ENCODE data around the gene GPC5. TPM values are rescaled to one million over a fixed set of nuclear protein-coding genes. Genes with fewer than 3 reads are reported as not detected.
A peak's percentile ranks its signal among the peaks of the same experiment; 100 is the strongest.

GPC5 gene
- total RNA-seq, 1 experiment from 2014 or later: 0.15 TPM

DNA sequence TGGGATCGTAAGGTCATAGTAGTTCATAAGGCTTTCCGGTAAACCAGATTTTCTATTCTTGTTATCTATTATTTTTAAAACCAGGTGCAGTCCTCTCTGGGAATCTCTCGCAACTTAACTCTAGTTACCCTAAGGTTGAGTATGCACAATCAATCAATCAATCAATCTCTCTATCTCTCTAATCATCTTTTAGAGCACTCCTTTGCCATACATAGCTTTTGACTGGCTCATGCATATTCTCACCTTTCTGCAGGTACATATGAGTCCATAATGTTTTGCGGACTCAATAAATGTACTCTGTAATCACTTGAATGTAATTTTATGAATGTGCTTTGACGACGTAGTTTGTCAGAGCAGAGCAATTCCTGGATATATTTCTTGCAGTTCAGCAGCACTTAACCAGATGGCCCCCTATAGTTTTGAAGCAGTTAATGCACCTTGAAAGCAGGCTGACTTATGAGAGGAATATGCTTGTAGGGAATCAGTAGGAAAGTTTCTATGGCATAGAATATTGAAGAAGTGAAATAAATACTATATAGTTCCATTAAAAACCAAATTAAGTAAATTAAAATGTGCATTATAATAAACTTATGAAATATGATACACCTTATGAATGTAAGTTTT is 524.7 kb downstream of the GPC5 start:
- H2BK5ac ChIP-seq (ENCODE audit: insufficient read length, low read length): no peak overlapping the region
- no peaks in the 10 kb centered on the region for H3K4me1 ChIP-seq (ENCODE audit: insufficient read depth, low read length)
- no peak overlapping the region for H4K8ac ChIP-seq (replicated peaks; ENCODE audit: insufficient read length, low read depth, low read length)
- no peak for DNase-seq
- H2BK15ac ChIP-seq (ENCODE audit: low read depth, low read length): no peak overlapping the region
- no peak overlapping the region for H2AFZ ChIP-seq (ENCODE audit: low read length)
- no peak overlapping the region for H2AK5ac ChIP-seq (ENCODE audit: insufficient read length, low read length)
- H3K4me2 ChIP-seq (ENCODE audit: insufficient read depth, insufficient read length, low read length): no peak overlapping the region
- H3K4me3 Mint-ChIP-seq: no peak overlapping the region
- no peak overlapping the region for H3K23ac ChIP-seq (ENCODE audit: insufficient read length, low read depth, low read length)
- H3K27me3 Mint-ChIP-seq (ENCODE audit: low read depth): no peaks in the 10 kb centered on the region
- H3K27ac Mint-ChIP-seq: no peak overlapping the region
- no peaks in the 10 kb centered on the region; a peak in 1 of 5 replicates for H3K9me3 Mint-ChIP-seq
- no peak overlapping the region for H3K9ac ChIP-seq (ENCODE audit: extremely low read depth, insufficient read length, low read length)
- H2BK12ac ChIP-seq (ENCODE audit: insufficient read length, low read depth, low read length): no peak overlapping the region
- no peak overlapping the region for H2BK120ac ChIP-seq (ENCODE audit: low read depth, low read length, poor library complexity, severe bottlenecking)
- TF ChIP-seq, protein P1, sequence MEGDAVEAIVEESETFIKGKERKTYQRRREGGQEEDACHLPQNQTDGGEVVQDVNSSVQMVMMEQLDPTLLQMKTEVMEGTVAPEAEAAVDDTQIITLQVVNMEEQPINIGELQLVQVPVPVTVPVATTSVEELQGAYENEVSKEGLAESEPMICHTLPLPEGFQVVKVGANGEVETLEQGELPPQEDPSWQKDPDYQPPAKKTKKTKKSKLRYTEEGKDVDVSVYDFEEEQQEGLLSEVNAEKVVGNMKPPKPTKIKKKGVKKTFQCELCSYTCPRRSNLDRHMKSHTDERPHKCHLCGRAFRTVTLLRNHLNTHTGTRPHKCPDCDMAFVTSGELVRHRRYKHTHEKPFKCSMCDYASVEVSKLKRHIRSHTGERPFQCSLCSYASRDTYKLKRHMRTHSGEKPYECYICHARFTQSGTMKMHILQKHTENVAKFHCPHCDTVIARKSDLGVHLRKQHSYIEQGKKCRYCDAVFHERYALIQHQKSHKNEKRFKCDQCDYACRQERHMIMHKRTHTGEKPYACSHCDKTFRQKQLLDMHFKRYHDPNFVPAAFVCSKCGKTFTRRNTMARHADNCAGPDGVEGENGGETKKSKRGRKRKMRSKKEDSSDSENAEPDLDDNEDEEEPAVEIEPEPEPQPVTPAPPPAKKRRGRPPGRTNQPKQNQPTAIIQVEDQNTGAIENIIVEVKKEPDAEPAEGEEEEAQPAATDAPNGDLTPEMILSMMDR (conservative IDR thresholded peaks at IDR 0.05): peak; percentile 62
- no peak overlapping the region for H3K56ac ChIP-seq (ENCODE audit: insufficient read length, low read depth, low read length)
- no peaks in the 10 kb centered on the region for H3K79me1 ChIP-seq (ENCODE audit: insufficient read depth, low read depth, low read length, poor library complexity, severe bottlenecking)
- H3K18ac ChIP-seq (ENCODE audit: insufficient read length, low read depth, low read length): no peak overlapping the region
- H3K23me2 ChIP-seq (ENCODE audit: insufficient read length, low read depth, low read length, poor library complexity, severe bottlenecking): no peaks in the 10 kb centered on the region
- no peaks in the 10 kb centered on the region for H3K79me2 ChIP-seq (ENCODE audit: insufficient read depth, low read length)
- WGBS (ENCODE audit: extremely low coverage, insufficient read length, low lambda C conversion rate): no CpG with 5 or more reads among the region's 6 CpGs
- H2BK20ac ChIP-seq (ENCODE audit: low read depth, low read length, poor library complexity, severe bottlenecking): no peak overlapping the region
- H4K91ac ChIP-seq (ENCODE audit: insufficient read length, low read depth, low read length): no peak overlapping the region
- H3K4ac ChIP-seq (ENCODE audit: low read depth, low read length): no peak overlapping the region
- H3T11ph ChIP-seq (ENCODE audit: low read length): no peak overlapping the region
- no peaks in the 10 kb centered on the region for H4K20me1 ChIP-seq (ENCODE audit: control insufficient read depth, insufficient read depth, insufficient read length)
- H3K4me1 Mint-ChIP-seq: no peaks in the 10 kb centered on the region
- H3K27ac ChIP-seq (ENCODE audit: insufficient read length, low read depth, low read length): no peak overlapping the region
- no peaks in the 10 kb centered on the region for H3K27me3 ChIP-seq (ENCODE audit: insufficient read depth, low read length)
- no peak overlapping the region for H4K5ac ChIP-seq (ENCODE audit: insufficient read length, low read depth, low read length)
- H3K9me3 ChIP-seq (ENCODE audit: control insufficient read depth, low read depth, low read length): no peaks in the 10 kb centered on the region
- H3K14ac ChIP-seq (ENCODE audit: insufficient read depth, low read length): no peak overlapping the region
- no peaks in the 10 kb centered on the region for H3K36me3 Mint-ChIP-seq (ENCODE audit: insufficient read depth in 1 of 3, low read depth in 3 of 3)

Data from H9 (cell line).